DND-41 (cell line): ENCODE measurements around the gene GOT1.

Source experiments
- ATAC-seq: fragments of 200-7000 bp; cut with Tn5 transposase; 3 replicates; pipeline ENCODE4 v1.9.1; 2021; ENCODE audit warnings: low read depth; ENCODE audit not compliant: insufficient read depth
- DNase-seq: peaks from one replicate; pipeline ENCODE4 v3.0.0-alpha.2; 2020
- H2AFZ ChIP-seq: 2 replicates; pipeline ENCODE4 v1.6.0; 2012; ENCODE audit warnings: low read depth, low read length
- H3K27ac ChIP-seq: 2 replicates; pipeline ENCODE4 v1.5.1; 2012; ENCODE audit warnings: low read length, inconsistent platforms
- H3K27me3 ChIP-seq: fragments of 200-600 bp; sonication (generic); 2 replicates; pipeline ENCODE4 v1.6.0; 2012; ENCODE audit warnings: low read length, mild to moderate bottlenecking, inconsistent platforms; ENCODE audit not compliant: insufficient read depth, poor library complexity
- H3K36me3 ChIP-seq: 2 replicates; pipeline ENCODE4 v1.5.1; 2012; ENCODE audit warnings: low read length, inconsistent platforms; ENCODE audit not compliant: insufficient read depth
- H3K4me1 ChIP-seq: 2 replicates; pipeline ENCODE4 v1.5.1; 2012; ENCODE audit warnings: mild to moderate bottlenecking, low read length; ENCODE audit not compliant: insufficient read depth
- H3K4me2 ChIP-seq: 2 replicates; pipeline ENCODE4 v1.6.0; 2012; ENCODE audit warnings: mild to moderate bottlenecking, moderate library complexity, low read length, inconsistent platforms; ENCODE audit not compliant: insufficient read depth
- H3K4me3 ChIP-seq, 2 experiments: fragments of 200-600 bp in 1 of 2; shearing (Covaris generic) in 1 of 2; 2 replicates each; pipeline ENCODE4 v1.5.1; 2012 to 2016; ENCODE audit warnings: inconsistent platforms in 2 of 2, low read length in 2 of 2, mild to moderate bottlenecking in 2 of 2, low read depth in 1 of 2, moderate library complexity in 1 of 2
- H3K79me2 ChIP-seq: 2 replicates; pipeline ENCODE4 v1.6.0; 2012; ENCODE audit warnings: low read length, inconsistent platforms; ENCODE audit not compliant: insufficient read depth
- H3K9ac ChIP-seq: 2 replicates; pipeline ENCODE4 v1.6.0; 2012; ENCODE audit warnings: low read depth, mild to moderate bottlenecking, inconsistent platforms, low read length, moderate library complexity
- H3K9me3 ChIP-seq: 2 replicates; pipeline ENCODE4 v1.5.1; 2012; ENCODE audit warnings: low read length, moderate library complexity, mild to moderate bottlenecking, inconsistent platforms; ENCODE audit not compliant: insufficient read depth, severe bottlenecking
- H4K20me1 ChIP-seq: 2 replicates; pipeline ENCODE4 v1.6.0; 2012; ENCODE audit warnings: low read length; ENCODE audit not compliant: insufficient read depth
- CTCF ChIP-seq: IDR thresholded peaks from 2 replicates; pipeline ENCODE4 v1.5.1; 2012; ENCODE audit warnings: borderline replicate concordance, low read length, moderate library complexity, mild to moderate bottlenecking; ENCODE audit not compliant: poor library complexity, severe bottlenecking; ENCODE audit errors: extremely low read depth
- EZH2 ChIP-seq: IDR thresholded peaks from 3 replicates; pipeline ENCODE4 v1.6.1; 2012; ENCODE audit warnings: borderline replicate concordance, low read depth, mild to moderate bottlenecking, moderate library complexity, low read length, inconsistent platforms; ENCODE audit not compliant: severe bottlenecking

Gene GOT1

GRCh38 chr10:99419688-99420087 lies 10.7 kb downstream of the GOT1 start:
- ATAC-seq: no peak

GRCh38 chr10:99418910-99419624 lies 11.4 kb downstream of the GOT1 start:
- no peaks in the 10 kb centered on the region for H3K4me1 ChIP-seq
- TF ChIP-seq EZH2 (no peak), CTCF (no peak)
- no peaks in the 10 kb centered on the region for H3K9me3 ChIP-seq
- H3K4me3 ChIP-seq: no peak overlapping the region
- H3K27me3 ChIP-seq: no peaks in the 10 kb centered on the region
- no peak overlapping the region for H2AFZ ChIP-seq
- H3K4me2 ChIP-seq: no peak overlapping the region
- peaks cover 31% of the 10 kb centered on the region for H3K36me3 ChIP-seq
- H3K27ac ChIP-seq: no peak overlapping the region
- H4K20me1 ChIP-seq: no peaks in the 10 kb centered on the region
- DNase-seq (no peak), ATAC-seq (no peak)
- H3K79me2 ChIP-seq: no peaks in the 10 kb centered on the region
- H3K9ac ChIP-seq: no peak overlapping the region

More at GRCh38 chr10:99419688-99420087, 10.7 kb downstream of the GOT1 start:
- Histone ChIP-seq H3K79me2 (no peaks in the 10 kb centered on the region), H3K4me3 (no peak overlapping the region), H3K9ac (no peak overlapping the region), H2AFZ (no peak overlapping the region), H3K9me3 (no peaks in the 10 kb centered on the region), H3K36me3 (peaks cover 34% of the 10 kb centered on the region), H3K27me3 (no peaks in the 10 kb centered on the region), H3K4me1 (no peaks in the 10 kb centered on the region), H4K20me1 (no peaks in the 10 kb centered on the region), H3K4me2 (no peak overlapping the region), H3K27ac (no peak overlapping the region)
- no peak for DNase-seq
- no peak for TF ChIP-seq EZH2
- no peak for TF ChIP-seq CTCF

GRCh38 chr10:99412099-99412498 lies 18.3 kb downstream of the GOT1 start:
- H4K20me1 ChIP-seq: peaks cover 4% of the 10 kb centered on the region; the same call in 1 of the 2 replicates
- H3K4me2 ChIP-seq: no peak overlapping the region
- no peaks in the 10 kb centered on the region for H3K4me1 ChIP-seq
- H3K27ac ChIP-seq: no peak overlapping the region
- no peak overlapping the region for H3K9ac ChIP-seq
- no peak overlapping the region for H2AFZ ChIP-seq
- peaks cover 10% of the 10 kb centered on the region; the same call in 1 of the 2 replicates for H3K36me3 ChIP-seq
- H3K9me3 ChIP-seq: no peaks in the 10 kb centered on the region
- ATAC-seq: no peak
- peaks cover 2% of the 10 kb centered on the region; the same call in 1 of the 2 replicates for H3K79me2 ChIP-seq
- H3K27me3 ChIP-seq: no peaks in the 10 kb centered on the region
- no peak for TF ChIP-seq EZH2
- no peak for TF ChIP-seq CTCF
- H3K4me3 ChIP-seq: no peak overlapping the region
- DNase-seq: no peak
